GM19397 (cell line): ENCODE results near the gene CDCA5.

Source experiments
- ATAC-seq: cut with Tn5 transposase; IDR thresholded peaks from one replicate; pipeline ENCODE4 v1.9.1; 2021; ENCODE audit warnings: mild to moderate bottlenecking, moderate library complexity; ENCODE audit not compliant: unreplicated experiment

Gene CDCA5

GRCh38 chr11:65083834-65084597, at the start of gene CDCA5, which contains the start of gene ZFPL1:
TSS of gene CDCA5 (minus strand) at chr11:65084040. CDS start at chr11:65083978, 62 bp downstream.
TSS of gene ZFPL1 (plus strand) at chr11:65084222. CDS start at chr11:65084699, 477 bp downstream.
- peak; percentile 76 for ATAC-seq

GRCh38 chr11:65132988-65133700, 49.3 kb upstream of the CDCA5 start:
- ATAC-seq, result no peak

- peak; percentile 31 for ATAC-seq
These were observed 48.6 kb upstream of the CDCA5 start for GRCh38 chr11:65132238-65132987.

- ATAC-seq, result no peak
These were observed 48.0 kb upstream of the CDCA5 start for GRCh38 chr11:65131895-65132237.

- ATAC-seq, result no peak
These were observed 47.6 kb upstream of the CDCA5 start for GRCh38 chr11:65131417-65131776.

- ATAC-seq, result no peak
These were observed 47.0 kb upstream of the CDCA5 start for GRCh38 chr11:65130631-65131416.

- ATAC-seq, result no peak
These were observed 46.0 kb upstream of the CDCA5 start for GRCh38 chr11:65129649-65130441.

- ATAC-seq, result no peak
These were observed 44.6 kb upstream of the CDCA5 start for GRCh38 chr11:65128182-65129145.

- no peak for ATAC-seq
These were observed 43.8 kb upstream of the CDCA5 start for GRCh38 chr11:65127473-65128181.

GRCh38 chr11:65126624-65127274, 42.9 kb upstream of the CDCA5 start:
- no peak for ATAC-seq

- no peak for ATAC-seq
These were observed 41.6 kb upstream of the CDCA5 start for GRCh38 chr11:65125197-65126056.

- no peak for ATAC-seq
These were observed 40.8 kb upstream of the CDCA5 start for GRCh38 chr11:65124480-65125196.

- peak; percentile 63 for ATAC-seq
These were observed 38.2 kb upstream of the CDCA5 start, which contains the start of the genes FAU and MRPL49 for GRCh38 chr11:65121865-65122696. TSS of gene FAU (minus strand) at chr11:65122134. CDS start at chr11:65121813, 321 bp downstream. TSS of gene MRPL49 (plus strand) at chr11:65122321. CDS start at chr11:65122347, 26 bp downstream.

- no peak for ATAC-seq
These were observed 37.6 kb upstream of the CDCA5 start for GRCh38 chr11:65121447-65121864.

GRCh38 chr11:65120831-65121230, 37.0 kb upstream of the CDCA5 start:
- ATAC-seq, result no peak
